ENCODE measurements around the gene SRCAP.

The SRCAP gene

DNA sequence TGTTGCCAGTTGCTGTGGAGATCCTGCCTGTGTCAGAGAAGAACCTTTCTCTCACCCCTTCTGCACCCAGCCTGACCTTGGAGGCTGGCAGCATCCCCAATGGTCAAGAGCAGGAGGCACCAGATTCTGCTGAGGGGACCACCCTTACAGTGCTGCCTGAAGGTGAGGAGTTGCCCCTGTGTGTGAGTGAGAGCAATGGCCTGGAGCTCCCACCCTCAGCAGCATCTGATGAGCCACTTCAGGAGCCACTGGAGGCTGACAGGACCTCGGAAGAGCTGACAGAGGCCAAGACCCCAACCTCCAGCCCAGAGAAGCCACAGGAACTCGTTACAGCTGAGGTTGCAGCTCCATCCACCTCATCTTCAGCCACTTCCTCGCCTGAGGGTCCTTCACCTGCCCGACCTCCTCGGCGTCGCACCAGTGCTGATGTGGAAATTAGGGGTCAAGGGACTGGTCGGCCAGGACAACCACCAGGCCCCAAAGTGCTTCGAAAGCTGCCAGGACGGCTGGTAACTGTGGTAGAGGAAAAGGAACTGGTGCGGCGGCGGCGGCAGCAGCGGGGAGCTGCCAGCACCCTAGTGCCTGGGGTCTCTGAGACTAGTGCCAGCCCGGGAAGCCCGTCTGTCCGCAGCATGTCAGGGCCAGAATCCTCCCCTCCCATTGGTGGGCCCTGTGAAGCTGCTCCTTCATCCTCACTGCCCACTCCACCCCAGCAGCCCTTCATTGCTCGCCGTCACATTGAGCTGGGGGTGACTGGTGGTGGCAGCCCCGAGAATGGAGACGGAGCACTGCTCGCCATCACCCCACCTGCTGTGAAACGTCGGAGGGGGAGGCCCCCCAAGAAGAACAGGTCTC, 39.0 kb downstream of the SRCAP start:
- DNase-seq, result no peak

DNA sequence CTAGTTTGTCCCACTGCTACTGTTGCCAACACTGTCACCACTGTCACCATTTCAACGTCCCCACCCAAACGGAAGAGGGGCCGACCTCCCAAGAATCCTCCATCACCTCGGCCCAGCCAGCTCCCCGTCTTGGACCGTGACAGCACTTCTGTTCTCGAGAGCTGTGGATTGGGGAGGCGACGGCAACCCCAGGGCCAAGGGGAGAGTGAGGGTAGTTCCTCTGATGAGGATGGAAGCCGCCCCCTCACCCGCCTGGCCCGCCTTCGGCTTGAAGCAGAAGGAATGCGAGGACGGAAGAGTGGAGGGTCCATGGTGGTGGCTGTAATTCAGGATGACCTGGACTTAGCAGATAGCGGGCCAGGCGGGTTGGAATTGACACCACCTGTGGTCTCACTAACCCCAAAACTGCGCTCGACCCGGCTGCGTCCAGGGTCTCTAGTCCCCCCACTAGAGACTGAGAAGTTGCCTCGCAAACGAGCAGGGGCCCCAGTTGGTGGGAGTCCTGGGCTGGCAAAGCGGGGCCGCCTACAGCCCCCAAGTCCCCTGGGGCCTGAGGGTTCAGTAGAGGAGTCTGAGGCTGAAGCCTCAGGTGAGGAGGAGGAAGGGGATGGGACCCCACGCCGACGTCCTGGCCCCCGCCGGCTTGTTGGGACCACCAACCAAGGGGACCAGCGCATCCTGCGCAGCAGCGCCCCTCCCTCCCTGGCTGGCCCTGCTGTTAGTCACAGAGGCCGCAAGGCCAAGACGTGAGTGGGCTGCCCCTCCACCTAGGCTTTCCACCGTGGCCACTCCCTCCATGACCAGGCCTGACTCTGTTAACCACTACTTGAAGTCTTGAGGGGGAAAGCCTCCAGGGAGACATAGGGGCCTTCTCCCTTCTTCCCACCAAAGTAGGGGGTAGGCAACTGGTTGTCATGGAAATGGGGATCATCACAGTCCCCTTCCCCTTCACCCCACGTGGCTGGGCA, 40.3 kb downstream of the SRCAP start:
- DNase-seq, result no peak

DNA sequence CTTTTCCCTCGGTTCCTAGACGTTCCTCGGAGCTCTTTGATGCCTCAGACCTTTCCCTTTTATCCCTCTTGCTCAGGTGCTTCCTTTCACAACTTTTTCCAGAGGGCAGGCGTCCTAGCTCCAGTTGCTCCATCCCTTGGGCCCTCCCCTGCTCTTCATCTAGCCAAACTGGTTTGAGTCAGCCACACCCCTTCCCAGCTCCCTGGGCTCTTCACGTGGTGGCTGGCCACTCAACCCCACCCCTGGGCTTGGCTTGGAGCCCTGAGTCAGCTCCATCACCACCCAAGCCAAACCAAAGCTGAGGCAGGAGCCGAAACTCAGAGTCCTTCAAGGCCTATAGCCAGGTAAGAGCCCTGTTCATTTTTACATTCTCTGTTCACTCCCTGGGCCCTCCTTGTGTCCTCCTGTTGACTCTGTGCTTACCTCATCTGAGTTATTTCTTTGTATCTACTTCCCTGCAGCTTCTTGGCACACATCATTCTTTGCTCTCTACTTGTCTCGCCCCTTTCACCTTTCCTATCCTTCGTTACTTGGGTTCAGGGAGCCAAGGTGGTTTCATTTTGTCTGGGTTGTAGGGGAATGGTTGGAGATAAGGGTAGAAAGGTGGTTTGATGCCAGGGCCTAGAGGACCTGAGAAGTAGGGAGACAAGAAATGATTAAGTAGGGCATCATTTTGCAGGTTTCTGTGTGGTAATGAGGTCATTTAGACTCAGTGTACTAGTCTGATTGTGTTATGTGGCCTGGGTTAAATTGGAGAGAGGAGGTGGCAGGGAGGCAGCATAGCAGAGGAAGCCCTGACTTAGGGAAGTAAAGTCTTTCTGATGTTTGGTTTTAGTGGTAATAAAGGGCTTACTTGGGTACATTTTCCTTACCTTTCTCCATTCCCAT, 41.6 kb downstream of the SRCAP start:
- DNase-seq, result no peak

DNA sequence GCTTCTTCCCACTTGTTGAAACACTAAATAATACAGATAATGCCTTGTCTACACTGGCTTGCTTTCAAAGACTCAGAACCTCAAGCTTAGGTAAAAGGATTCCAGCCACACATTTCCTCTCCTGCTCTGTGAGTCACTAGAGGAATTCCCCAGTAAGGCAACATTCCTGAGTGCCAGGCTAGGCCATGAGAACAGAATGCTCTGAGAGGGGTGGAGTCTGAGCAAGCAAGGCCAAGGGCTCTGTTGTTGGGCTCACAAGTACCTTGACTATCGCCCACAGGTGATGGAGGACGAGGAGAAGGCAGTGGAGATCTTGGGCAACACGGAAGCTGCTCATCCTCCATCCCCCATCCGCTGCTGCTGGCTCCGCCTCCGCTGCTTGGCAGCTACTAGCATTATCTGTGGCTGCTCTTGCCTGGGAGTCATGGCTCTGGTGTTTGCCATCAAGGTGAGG, 42.5 kb downstream of the SRCAP start:
- no peak for DNase-seq

DNA sequence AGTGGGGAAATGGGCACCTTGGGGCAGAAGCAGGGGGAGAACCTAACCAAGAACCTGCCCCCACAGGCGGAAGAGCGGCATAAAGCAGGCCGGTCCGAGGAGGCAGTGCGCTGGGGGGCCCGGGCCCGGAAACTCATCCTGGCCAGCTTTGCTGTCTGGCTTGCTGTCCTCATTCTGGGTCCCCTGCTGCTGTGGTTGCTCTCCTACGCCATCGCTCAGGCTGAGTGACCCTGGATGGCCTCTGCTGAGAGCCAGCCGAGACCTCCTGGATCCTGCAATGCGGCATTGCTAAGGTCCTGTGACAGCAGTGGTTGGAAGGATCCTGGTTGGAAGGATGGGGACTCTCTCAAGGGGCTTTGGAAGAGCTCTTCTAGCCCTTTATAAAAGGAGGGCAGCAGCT, 44.7 kb downstream of the SRCAP start:
- no peak for DNase-seq

DNA sequence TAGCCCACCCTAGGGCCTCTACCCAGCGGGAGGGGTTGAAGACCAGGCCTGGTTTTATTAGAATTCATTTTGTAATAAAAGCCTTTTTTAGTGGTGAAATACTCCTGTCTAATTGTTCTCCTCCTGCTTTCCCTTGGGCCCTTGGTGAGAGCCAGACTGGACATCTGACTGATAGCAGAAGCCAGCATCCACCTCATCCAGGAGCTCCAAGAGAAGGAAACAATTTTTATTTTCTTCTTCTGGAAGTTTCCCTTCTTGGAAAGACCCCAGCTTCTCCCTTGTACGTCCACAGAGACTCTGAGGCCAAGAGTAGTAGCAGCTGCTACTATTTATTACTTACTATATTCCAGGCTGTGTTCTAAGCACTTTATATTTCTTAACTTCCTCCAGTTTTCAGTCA, 45.2 kb downstream of the SRCAP start:
- no peak for DNase-seq

DNA sequence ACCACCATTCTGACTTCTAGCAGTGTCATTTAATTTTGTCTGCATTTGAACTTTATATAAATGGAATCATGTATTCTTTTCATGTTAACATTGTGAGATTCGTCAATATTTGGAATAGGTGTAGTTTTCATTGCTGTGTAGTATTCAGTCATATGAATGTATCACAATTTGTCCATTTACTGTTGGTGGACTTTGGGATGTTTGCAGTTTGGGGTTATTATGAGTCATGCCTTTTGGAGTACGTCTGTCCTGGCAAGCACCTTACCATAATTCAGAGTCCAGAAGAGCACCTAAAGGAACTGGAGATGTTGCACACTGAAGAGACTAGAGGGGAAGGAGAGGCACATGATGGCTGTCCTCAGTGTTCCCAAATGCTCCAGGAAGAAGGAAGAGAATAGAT, 46.1 kb downstream of the SRCAP start:
- DNase-seq, result no peak

DNA sequence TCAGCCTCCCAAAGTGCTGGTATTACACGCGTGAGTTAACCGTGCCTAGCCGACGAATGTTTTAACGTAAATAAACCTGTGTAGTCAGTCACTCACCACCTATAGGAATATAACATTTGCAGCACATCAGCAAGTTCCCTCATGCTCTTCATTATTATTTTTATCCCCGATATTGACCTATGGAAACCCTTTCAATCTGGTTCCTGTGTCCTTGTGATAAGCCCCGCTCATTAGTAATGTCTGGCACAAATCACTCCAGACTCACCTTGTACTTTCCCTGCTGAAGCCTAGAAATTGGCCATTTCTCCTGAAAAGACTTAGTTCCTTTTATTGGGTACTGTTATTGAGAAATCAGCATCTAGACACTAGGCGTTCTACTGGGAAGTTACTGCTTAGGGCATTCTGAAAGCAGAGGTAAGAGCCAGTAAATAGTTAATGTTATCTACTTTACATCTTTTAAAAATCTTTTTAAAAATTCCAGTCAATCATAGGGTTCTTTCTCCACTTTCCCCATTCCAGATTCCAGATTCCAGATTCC, 47.7 kb downstream of the SRCAP start:
- DNase-seq, result peak; percentile 42 to 43

DNA sequence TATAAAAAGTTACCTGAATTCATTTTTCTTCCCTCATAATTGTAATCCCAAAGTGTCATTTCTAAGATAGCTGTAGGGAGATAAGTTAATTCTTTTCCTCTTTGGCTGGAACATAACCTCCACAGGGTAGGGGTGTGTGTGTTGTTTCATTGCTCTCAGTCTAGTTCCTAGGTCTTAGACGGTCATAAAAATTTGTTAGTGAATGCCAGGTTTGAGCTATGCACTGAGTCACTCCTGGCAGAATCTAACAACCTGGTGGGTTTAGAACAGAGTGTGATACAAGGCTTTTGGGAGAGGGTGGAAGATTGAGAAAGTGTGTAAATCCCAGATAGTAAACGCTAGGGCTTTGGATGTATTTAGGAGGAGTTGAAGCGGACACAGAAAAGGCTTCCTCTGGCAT, 48.4 kb downstream of the SRCAP start:
- DNase-seq, result no peak

DNA sequence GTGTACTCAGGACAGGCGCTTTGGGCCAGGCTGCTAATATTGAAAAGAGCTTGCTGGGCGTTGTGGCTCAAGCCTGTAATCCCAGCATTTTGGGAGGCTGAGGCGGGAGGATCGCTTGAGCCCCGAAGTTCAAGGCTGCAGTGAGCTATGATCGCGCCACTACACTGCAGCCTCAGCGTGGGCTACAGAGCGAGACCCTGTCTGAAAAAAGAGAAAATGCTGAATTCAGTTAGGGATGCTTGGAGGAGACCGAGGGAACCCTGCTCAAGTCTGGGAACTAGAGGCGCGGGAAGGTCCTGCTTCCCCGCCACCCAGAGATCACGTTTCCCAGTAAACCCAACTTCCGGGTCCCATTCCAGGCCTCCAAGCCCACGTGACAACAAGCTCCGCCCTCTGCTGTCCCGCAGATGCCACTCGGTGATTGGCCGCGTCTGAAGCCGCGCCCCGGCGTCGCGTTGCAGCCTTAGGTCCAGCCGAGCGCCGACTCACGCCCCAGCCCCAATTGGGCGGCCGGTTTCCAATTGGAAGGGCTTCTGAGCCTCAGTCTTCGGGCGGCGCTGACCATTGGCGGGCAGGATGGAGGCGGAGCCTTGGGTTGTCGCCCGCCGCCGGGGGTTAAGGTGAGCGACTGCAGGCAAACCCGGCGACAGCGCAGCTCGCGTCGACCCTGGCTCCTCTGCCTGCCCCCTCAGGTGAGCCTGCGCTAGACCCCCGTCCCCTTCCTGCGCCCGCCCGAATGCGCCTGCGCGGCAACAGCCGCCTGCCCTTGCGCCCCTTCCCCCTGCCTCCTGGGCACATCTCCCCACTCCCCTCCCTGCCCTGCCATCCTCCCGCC, 49.0 kb downstream of the SRCAP start, which contains the start of gene PHKG2:
Gene PHKG2 (plus strand): TSS at position 627 of the 835 bp plus-strand sequence. CDS start 396 bp downstream, outside the sequence.
- peak; percentile 97 to 98 for DNase-seq

DNA sequence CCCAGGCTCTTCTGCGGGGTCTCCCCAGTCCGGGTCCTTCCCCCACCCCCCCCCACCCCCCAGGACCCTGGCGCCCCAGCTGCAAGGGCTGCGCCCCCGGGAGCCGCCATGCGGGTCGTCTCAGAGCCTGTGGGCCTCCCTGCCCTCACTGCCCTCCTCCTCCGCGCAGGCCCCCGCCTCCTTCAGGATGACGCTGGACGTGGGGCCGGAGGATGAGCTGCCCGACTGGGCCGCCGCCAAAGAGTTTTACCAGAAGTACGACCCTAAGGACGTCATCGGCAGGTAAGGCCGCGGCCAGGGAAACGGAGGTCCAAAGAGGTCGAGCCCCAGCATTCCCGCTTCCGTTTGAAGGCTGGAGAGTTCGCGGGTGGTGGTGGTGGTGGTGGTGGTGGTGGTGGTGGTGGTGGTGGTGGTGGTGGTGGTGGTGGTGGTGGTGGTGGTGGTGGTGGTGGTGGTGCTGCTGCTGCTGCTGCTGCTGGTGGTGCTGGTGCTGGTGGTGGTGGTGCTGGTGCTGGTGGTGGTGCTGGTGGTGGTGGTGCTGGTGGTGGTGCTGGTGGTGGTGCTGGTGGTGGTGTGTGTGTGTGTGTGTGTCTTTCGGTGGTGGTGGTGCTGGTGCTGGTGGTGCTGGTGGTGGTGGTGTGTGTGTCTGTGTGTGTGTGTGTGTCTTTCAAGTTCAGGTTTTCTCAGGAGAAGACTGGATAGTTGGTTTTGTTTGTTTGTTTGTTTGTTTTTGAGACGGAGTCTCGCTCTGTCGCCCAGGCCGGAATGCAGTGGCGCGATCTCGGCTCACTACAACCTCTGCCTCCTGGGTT, 49.9 kb downstream of the SRCAP start:
- no peak for DNase-seq

DNA sequence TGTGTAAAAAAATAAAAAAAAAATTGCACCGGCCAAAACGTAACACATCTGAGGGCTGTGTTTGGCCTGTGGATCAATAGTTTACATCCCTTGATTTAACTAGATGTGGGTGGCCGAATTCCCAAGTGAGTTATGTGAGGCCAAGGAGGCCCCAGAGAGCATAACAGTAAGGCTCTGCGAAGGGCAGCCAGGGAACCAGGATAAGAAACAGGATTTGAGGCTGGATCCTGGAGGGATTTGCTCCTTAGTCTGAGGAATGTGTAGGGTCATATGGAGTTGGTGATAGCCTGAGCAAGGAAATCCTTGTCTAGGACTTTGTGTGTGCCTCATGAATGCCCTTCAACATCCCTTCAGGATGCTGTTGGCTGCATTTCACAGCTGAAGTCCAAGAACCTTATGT, 51.2 kb downstream of the SRCAP start:
- no peak for DNase-seq

DNA sequence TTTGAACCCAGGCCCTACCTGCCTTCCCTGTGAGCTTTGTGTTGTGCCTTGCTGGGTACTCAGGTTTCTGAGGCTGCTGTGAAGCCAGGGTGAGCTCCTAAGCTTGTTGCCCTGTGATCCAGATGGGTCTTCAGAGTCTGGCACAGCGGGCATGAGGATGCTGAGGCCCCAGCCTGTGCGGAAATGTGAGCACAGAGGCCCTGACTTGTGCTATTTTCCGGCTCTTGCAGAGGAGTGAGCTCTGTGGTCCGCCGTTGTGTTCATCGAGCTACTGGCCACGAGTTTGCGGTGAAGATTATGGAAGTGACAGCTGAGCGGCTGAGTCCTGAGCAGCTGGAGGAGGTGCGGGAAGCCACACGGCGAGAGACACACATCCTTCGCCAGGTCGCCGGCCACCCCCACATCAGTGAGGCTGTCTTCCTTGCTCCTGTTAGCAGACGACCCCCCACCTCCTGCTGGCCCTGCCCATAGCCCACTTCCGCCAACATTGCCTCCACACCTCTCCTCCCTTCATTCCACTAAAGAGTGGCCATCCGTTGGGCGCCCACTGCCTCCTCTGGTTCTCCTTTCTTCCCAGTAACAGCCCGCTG, 52.0 kb downstream of the SRCAP start:
- DNase-seq, result no peak

DNA sequence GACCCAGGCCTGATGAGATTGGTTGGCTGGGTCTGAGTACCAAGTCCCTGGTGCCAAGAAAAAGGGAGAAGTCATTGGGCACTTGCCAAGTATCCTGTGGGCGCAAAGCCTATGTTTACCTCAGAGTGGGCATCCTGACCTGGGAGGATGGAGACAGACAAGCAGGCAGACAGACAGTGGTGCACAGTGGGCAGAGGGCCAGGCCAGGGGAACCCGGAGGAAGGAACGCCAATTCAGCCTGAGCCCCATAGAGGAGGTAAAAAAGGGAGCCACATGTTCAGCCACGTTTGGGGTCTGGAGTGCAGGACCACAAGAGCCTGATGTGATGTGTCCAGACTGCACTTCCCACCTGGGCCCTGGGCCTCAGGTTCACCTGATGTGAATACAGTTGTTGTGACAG, 54.6 kb downstream of the SRCAP start:
- no peak for DNase-seq

DNA sequence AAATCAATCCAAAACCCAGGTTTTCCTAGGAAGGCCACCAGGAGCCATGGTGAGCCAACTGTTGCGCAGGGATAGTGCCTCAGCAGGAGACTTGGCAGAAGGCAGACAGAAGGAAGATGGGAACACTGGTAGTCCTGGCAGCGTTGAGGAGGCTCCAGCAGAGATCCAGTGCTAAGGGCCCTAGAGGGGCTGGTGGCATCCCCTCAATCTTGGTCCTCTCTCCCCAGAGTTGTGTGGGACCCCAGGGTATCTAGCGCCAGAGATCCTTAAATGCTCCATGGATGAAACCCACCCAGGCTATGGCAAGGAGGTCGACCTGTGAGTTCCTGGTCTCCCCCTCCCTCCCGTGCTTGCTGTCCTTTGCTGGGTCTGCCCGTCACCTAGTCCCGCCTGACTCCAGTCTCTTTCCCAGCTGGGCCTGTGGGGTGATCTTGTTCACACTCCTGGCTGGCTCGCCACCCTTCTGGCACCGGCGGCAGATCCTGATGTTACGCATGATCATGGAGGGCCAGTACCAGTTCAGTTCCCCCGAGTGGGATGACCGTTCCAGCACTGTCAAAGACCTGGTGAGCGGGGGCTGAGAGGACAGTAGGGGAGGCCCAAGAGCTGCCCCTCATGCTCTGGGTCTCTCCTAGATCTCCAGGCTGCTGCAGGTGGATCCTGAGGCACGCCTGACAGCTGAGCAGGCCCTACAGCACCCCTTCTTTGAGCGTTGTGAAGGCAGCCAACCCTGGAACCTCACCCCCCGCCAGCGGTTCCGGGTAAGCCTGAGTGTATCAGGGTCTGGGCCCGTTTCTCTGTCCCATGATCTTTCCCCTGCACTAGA, 57.2 kb downstream of the SRCAP start:
- no peak for DNase-seq

DNA sequence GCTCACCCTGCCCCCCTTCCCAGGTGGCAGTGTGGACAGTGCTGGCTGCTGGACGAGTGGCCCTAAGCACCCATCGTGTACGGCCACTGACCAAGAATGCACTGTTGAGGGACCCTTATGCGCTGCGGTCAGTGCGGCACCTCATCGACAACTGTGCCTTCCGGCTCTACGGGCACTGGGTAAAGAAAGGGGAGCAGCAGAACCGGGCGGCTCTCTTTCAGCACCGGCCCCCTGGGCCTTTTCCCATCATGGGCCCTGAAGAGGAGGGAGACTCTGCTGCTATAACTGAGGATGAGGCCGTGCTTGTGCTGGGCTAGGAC, 57.8 kb downstream of the SRCAP start:
- DNase-seq, result no peak

DNA sequence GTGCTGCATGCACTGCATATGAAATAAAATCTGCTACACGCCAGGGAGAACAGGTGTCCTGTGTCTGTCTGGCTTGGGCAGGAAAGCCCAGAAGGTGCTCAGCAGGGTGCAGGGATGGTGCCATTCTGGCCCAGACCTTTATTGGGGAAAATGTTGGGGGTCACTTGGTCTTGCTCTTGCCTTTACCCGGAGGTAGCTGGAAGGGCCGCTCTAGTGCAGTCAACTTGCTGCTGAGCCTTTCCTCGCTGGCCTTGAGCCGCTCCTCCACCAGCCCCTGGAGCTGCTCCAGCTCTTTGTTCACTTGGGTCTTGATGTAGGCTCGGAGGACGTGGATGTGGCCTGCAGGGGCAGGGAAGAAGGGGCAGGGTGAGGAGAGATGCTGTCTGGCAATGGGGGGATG, 58.3 kb downstream of the SRCAP start:
- DNase-seq, result no peak

DNA sequence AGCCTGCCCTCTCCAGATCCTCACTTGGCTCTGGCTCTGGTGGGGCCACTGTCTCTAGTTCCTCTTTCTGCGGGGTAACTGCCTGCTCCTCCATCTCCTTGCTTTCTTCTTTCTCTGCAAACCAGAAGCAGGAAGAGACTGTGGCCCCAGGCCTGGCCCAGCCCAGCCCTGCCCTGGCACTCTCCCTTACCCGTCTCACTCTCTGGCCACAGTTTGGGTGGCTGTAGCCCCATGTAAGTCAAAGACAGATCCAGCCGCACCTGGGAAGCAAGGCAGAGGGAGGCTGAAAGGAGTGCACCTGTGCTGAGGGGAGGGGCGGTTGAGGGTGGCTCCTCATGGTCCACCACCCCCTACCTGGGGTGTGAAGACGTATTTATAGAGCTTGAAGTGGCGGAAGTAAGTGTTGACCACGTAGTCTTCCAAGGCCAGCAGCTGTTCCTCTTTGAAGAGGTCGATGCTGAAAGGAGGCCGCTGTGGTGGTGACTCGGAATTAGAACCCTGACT, 60.1 kb downstream of the SRCAP start:
- peak; percentile 85 to 87 for DNase-seq

DNA sequence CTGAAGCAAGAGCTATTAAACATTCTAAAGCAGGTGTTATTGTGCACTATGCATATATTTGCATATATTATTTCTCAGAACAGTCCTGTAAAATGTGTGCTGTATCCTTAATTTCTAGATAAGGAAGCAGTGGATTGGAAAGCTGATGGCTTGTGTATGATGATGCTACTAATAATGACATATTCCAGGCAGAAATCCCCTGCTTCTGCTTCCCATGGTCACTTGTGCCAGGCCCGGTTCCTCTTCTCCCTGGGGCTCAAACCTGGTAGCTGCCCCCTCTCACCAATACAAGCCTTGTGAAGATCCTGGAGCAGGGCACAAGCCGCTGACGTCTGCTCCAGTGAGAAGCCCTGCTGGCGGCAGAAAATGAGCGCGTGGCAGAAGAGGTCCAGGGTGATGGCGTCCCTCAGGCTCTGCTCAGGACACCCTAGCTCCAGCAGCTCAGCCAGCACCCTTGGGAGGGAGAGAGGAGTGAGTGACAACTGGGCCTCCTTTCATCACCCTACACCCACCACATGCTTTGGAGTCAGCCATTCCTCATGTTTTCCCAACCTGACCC, 61.1 kb downstream of the SRCAP start:
- no peak for DNase-seq
